ENCODE measurements around the gene PHLDB1. TPM values are rescaled to one million over a fixed set of nuclear protein-coding genes. Genes with fewer than 3 reads are reported as not detected.

Gene PHLDB1
- total and polyA plus RNA-seq, 7 donors, result 12.6 to 45.8 (median 27.7) TPM

DNA sequence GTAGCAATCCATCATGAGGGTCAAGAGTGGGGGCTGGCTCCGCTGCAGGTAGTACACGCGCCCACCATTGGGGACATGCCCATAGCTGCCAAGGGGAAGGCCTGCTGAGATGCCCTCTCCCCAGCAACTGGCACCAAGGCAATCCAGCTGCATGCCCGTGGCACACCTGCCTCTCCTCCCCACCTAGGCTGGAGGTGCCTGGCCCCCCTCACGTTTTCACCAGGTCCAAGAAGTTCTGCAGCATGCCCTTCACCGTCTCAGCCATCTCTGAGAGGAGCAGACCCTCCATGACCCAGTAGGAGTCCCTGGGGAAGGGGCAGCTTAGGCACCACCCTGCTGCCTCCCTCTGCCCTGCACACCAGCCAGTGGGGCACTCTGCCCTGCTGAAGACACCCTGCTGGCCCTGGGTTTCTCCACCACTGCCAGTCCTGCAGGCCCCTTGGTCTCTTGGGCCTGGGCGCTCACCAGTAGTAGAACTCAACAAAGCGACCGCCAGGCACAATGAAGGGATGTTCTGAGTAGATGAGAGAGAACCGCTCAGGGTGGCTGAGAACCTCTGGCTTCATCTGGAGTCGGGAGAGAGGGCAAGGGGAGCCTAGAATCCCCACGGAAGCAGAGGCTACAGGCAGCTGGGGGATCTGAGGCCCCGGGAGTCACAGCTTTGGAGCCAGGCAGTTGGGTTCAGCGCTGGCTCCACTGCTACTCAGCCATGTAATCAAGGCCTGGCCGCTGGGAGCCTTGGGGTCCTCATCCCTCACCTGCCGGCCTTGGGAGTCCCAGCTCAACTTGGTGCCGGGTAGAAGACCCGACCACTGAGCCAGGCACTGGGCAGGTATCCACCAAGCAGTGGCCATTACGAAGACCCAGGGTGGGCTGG is 54.2 kb downstream of the PHLDB1 start:
- peaks cover 0 to 11% of the 10 kb centered on the region in 2 donors for H3K36me3 ChIP-seq (ENCODE audit: insufficient read depth in 1 of 2, low read depth in 1 of 2)
- H3K27me3 ChIP-seq (ENCODE audit: insufficient read depth in 3 of 3, low read length in 2 of 3), result no peaks in the 10 kb centered on the region
- WGBS, 3 donors, result 81 to 86% (median 85%) methylated on average over 19 of the region's 19 CpGs
- intact Hi-C loops (cut with DNase I), result no loop called here
- TF ChIP-seq, protein P1, sequence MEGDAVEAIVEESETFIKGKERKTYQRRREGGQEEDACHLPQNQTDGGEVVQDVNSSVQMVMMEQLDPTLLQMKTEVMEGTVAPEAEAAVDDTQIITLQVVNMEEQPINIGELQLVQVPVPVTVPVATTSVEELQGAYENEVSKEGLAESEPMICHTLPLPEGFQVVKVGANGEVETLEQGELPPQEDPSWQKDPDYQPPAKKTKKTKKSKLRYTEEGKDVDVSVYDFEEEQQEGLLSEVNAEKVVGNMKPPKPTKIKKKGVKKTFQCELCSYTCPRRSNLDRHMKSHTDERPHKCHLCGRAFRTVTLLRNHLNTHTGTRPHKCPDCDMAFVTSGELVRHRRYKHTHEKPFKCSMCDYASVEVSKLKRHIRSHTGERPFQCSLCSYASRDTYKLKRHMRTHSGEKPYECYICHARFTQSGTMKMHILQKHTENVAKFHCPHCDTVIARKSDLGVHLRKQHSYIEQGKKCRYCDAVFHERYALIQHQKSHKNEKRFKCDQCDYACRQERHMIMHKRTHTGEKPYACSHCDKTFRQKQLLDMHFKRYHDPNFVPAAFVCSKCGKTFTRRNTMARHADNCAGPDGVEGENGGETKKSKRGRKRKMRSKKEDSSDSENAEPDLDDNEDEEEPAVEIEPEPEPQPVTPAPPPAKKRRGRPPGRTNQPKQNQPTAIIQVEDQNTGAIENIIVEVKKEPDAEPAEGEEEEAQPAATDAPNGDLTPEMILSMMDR (IDR thresholded peaks at IDR 0.05), result no peak
- H3K4me1 ChIP-seq, result peaks cover 7% of the 10 kb centered on the region
- H3K4me3 ChIP-seq, result no peak overlapping the region
- no peak for ATAC-seq
- no peaks in the 10 kb centered on the region for H3K9me3 ChIP-seq
- no peak for DNase-seq
- H3K27ac ChIP-seq, result no peak overlapping the region

DNA sequence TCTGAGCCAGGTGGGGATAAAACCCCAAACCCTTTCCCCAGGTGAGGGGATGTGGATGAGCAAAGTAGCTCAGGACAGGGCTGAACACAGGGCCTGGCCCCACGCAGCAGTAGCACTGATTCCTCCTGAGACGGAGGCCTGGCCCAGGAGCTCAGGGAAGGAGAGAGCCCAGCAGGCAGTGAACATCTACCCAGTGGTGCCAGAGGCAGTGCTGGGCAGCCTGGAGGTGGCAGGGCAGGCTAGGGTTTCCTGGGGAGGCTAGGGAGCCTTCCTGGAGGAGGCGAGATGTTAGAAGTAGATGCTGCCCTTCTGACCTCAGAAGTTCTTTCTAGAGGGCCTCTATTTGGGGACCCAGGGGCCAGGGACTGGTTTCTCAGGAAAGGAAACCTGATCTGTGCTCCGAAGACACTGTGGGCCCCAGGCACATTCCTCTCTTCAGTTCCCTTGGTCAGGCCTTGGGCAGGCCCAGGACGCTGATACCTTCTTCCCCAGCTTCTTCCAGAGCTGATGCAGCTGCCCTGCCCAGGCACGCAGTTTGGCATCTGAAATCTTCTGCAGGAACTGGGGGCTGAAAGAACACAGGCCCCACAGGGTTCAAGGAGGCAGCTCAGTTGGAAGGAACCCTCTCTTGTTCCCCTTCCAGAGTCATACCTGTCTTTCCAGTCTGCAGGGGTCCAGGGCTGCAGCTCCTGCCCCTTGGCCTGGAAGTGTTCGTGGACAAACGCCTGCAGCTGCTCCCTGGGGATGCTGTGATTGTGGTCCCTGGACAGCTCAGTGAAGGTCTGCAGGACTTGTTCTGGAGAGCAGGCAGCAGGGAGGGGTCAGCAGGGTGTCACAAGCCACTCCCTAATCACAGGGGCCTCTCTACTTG is 55.2 kb downstream of the PHLDB1 start:
- no peaks in the 10 kb centered on the region for H3K27me3 ChIP-seq (ENCODE audit: insufficient read depth in 3 of 3, low read length in 2 of 3)
- peaks cover 0 to 1% of the 10 kb centered on the region in 2 donors for H3K36me3 ChIP-seq (ENCODE audit: insufficient read depth in 1 of 2, low read depth in 1 of 2)
- intact Hi-C loops (cut with DNase I), result no loop called here
- peaks cover 7% of the 10 kb centered on the region for H3K4me1 ChIP-seq
- H3K27ac ChIP-seq, result no peak overlapping the region
- no peak for ATAC-seq
- 67 to 79% (median 74%) methylated on average over 8 of the region's 8 CpGs for WGBS, 3 donors
- TF ChIP-seq, protein P1 (IDR thresholded peaks at IDR 0.05), result no peak
- DNase-seq, result no peak
- H3K4me3 ChIP-seq, result no peak overlapping the region
- H3K9me3 ChIP-seq, result no peaks in the 10 kb centered on the region

DNA sequence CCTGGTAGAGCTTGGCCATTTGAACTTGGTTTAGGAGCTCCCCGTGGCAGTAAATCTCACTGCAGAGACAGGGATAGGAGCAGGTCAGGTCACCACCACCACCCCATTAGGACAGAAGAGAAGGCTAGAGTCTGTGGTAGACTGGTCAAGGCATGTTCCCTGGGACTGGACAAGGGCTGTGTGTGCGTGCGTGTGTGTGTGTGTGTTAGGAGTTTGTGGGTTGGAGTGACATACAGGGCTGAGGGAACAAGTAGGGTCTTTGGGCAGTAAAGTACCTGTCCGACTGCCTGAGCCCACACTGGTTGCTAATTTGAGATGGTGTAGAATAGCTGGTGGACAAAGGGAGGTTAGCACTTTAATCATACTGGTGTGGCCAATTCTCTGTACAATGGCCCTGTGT is 56.0 kb downstream of the PHLDB1 start:
- TF ChIP-seq, protein P1 (IDR thresholded peaks at IDR 0.05), result no peak
- Histone ChIP-seq H3K27ac (no peak overlapping the region), H3K36me3 (ENCODE audit: insufficient read depth in 1 of 2, low read depth in 1 of 2) (no peaks in the 10 kb centered on the region), H3K4me3 (no peak overlapping the region), H3K4me1 (peaks cover 7% of the 10 kb centered on the region), H3K27me3 (ENCODE audit: insufficient read depth in 3 of 3, low read length in 2 of 3) (no peaks in the 10 kb centered on the region), H3K9me3 (no peaks in the 10 kb centered on the region)
- 88 to 92% (median 89%) methylated on average over 4 of the region's 4 CpGs for WGBS, 3 donors
- intact Hi-C loops (cut with DNase I), result no loop called here
- DNase-seq (no peak), ATAC-seq (no peak)

DNA sequence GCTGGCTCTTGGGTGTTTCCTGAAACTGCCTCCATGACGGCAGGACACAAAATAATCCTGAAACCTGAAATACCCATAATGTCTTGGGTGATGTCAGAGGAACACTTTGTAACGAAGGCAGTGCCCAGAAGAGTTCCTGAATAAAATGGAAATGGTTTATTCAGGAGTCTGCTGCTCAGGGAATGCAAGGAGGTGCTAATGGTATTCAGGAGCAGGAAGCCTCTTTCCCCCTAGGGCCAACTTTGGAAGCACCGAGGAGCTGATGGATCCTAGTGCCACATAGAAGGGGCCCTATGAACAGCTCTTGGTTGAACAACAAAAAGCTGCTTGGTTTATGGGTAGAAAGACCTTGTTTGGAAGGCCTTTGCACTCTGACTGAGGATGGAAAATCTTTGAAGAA is 56.5 kb downstream of the PHLDB1 start:
- 78 to 80% (median 79%) methylated on average over 3 of the region's 3 CpGs for WGBS, 3 donors
- DNase-seq (no peak), ATAC-seq (no peak)
- Histone ChIP-seq H3K4me3 (no peak overlapping the region), H3K9me3 (no peaks in the 10 kb centered on the region), H3K27me3 (ENCODE audit: insufficient read depth in 3 of 3, low read length in 2 of 3) (no peaks in the 10 kb centered on the region), H3K36me3 (ENCODE audit: insufficient read depth in 1 of 2, low read depth in 1 of 2) (no peaks in the 10 kb centered on the region), H3K27ac (no peak overlapping the region), H3K4me1 (peaks cover 7% of the 10 kb centered on the region)
- intact Hi-C loops (cut with DNase I), result no loop called here
- TF ChIP-seq, protein P1 (IDR thresholded peaks at IDR 0.05), result no peak
